Ovary (tissue), 9 donors: ENCODE measurements around the gene JAG2. TPM values are rescaled to one million over a fixed set of nuclear protein-coding genes. Genes with fewer than 3 reads are reported as not detected.

Experiments
- DNase-seq, 5 donors: peaks; one replicate each; pipeline ENCODE4 v3.0.0-alpha.2; 2019 to 2020
- H3K27ac ChIP-seq, 2 donors: fragments of 200-600 bp; one replicate each; pipeline versions ENCODE4 v1.5.1 to v1.8.0; 2019 to 2022
- H3K27me3 ChIP-seq: fragments of 200-600 bp; one replicate; pipeline ENCODE4 v1.8.0; 2022
- H3K36me3 ChIP-seq: fragments of 200-600 bp; sonication (generic); one replicate; pipeline ENCODE4 v1.5.1; 2019
- H3K4me1 ChIP-seq: one replicate; pipeline ENCODE4 v1.8.1; 2013; ENCODE audit warnings: mild to moderate bottlenecking, moderate library complexity; ENCODE audit not compliant: insufficient read depth
- H3K4me3 ChIP-seq: fragments of 200-600 bp; sonication (generic); one replicate; pipeline ENCODE4 v1.5.1; 2017
- H3K9me3 ChIP-seq, 2 donors: fragments of 200-600 bp in 1 of 2; sonication (generic) in 1 of 2; one replicate each; pipeline versions ENCODE4 v1.5.1 to v1.8.1; 2013 to 2019; ENCODE audit warnings: mild to moderate bottlenecking in 1 of 2, moderate library complexity in 1 of 2
- CTCF ChIP-seq, 3 donors: fragments of 450-650 bp in 2 of 3; fragments of 200-600 bp in 1 of 3; IDR thresholded peaks; one replicate each; pipeline versions ENCODE4 v1.5.1 to v1.8.0; 2016 to 2022; ENCODE audit warnings: antibody characterized with exemption in 3 of 3, mild to moderate bottlenecking in 1 of 3
- EP300 ChIP-seq: sonication (generic); formaldehyde crosslinking; IDR thresholded peaks from one replicate; pipeline ENCODE4 v1.6.1; 2017; ENCODE audit warnings: antibody characterized with exemption
- POLR2A ChIP-seq: fragments of 450-650 bp; IDR thresholded peaks from one replicate; pipeline ENCODE4 v1.6.1; 2017; ENCODE audit warnings: antibody characterized with exemption, mild to moderate bottlenecking, moderate library complexity
- WGBS, 3 donors: extraction: QIAGEN DNeasy Blood & Tissue Kit in 1 of 3; methylation state at CpG; one replicate each; pipeline versions ENCODE4 v1.1.5 to v1.1.7; 2013 to 2017; 5-methylcytosine and 5-hydroxymethylcytosine counted together
- intact Hi-C, 4 donors: fragments of 100-400 bp; cut with DNase I; formaldehyde crosslinking; loops; one replicate each; pipeline versions ENCODE4 v1.11.0 to v1.15.1; 2022 to 2023
- polyA plus RNA-seq, 2 donors: library from polyadenylated mRNA; stranded (reverse); fragments of 200-250 nt in 1 of 2; fragments of 350-450 nt in 1 of 2; fragmentation: Illumina TruSeq in 1 of 2; extraction: RNeasy Lipid Tissue Mini Kit (QIAGEN cat#74804) in 1 of 2; gene quantifications; one replicate each; pipeline ENCODE4 v1.2.3, GENCODE V29; 2013 to 2014
- total RNA-seq, 7 donors: library from RNA; depleted of rRNA in 2 of 7; stranded (reverse); fragments of >200 nt in 2 of 7; fragmentation: NEBNext Ultra II Directional in 3 of 7; extraction: Animal tissue kit (Norgen Biotek cat#: 25700) in 3 of 7; gene quantifications; one replicate each; pipeline versions ENCODE4 v1.1.0 to v1.2.4, GENCODE V29; 2016 to 2023
- donor health status: DM: no; HTN: no; CAD: no; lungs with moderate emphysema.
- donor health status: DM: no; HTN: no; CAD: no.
- donor health status: Bipolar disorder and iron deficiency.
- donor health status: DM: yes; HTN: yes; CAD: no.
- donor health status: DM: no; HTN: no; CAD: no.
- donor health status: DM: yes; HTN: yes; CAD: no.

JAG2 gene
- total and polyA plus RNA-seq, 9 donors = 0.78 to 10.2 (median 6.5) TPM

DNA sequence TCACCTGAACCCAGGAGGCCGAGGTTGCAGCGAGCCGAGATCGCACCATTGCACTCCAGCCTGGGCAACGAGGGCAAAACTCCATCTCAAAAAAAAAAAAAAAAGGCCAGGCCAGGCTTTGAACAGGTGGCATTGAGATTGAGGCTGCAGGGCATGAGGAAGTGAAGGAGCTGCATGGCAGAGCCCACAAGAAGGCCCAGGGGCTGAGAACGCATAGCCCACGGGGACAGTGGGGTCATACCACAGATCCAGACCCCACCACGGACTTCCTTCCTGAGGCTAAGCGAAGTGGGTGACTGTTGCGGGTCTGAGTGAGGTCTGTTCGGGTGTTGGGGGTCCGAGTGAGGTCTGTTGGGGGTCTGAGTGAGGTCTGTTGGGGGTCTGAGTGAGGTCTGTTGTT lies 7.8 kb downstream of the JAG2 start:
- no peaks in the 10 kb centered on the region for H3K4me1 ChIP-seq

DNA sequence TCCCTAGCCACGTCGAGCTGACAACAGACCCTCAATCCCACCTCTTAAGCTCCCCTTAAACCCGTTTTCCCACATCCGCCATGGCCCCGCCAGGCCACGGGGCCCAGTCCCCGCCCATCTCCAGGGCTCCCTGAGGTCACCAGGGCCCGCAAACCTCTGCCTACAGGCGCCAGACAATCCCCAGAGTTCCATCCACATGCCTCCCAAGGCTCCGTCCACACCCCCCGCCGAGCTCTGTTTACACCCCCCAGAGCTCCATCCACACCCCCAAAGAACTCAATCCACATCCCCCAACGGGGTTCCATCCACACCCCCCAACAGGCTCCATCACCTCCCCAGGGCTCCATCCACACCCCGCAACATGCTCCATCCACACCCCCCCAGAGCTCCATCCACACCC lies 9.2 kb downstream of the JAG2 start:
- H3K4me1 ChIP-seq = no peaks in the 10 kb centered on the region
- DNase-seq = no peak
- no peaks in the 10 kb centered on the region for H3K9me3 ChIP-seq
- TF ChIP-seq CTCF (IDR thresholded peaks at IDR 0.05) = no peak
- no peak for TF ChIP-seq EP300
- TF ChIP-seq POLR2A = no peak
- H3K27me3 ChIP-seq = no peaks in the 10 kb centered on the region
- no peak overlapping the region for H3K4me3 ChIP-seq
- H3K36me3 ChIP-seq = no peaks in the 10 kb centered on the region
- intact Hi-C loops = no loop called here
- WGBS, 3 donors = 80 to 85% (median 84%) methylated on average over 14 of the region's 14 CpGs
- H3K27ac ChIP-seq = no peak overlapping the region

More for the DNA sequence above, 7.8 kb downstream of the JAG2 start:
- Histone ChIP-seq H3K27ac (no peak overlapping the region), H3K27me3 (no peaks in the 10 kb centered on the region), H3K36me3 (no peaks in the 10 kb centered on the region), H3K9me3 (no peaks in the 10 kb centered on the region), H3K4me3 (no peak overlapping the region)
- WGBS, 3 donors = 82 to 89% (median 86%) methylated on average over 12 of the region's 12 CpGs
- TF ChIP-seq EP300 (no peak), CTCF (IDR thresholded peaks at IDR 0.05) (no peak), POLR2A (no peak)
- intact Hi-C loops = no loop called here
- DNase-seq = no peak

DNA sequence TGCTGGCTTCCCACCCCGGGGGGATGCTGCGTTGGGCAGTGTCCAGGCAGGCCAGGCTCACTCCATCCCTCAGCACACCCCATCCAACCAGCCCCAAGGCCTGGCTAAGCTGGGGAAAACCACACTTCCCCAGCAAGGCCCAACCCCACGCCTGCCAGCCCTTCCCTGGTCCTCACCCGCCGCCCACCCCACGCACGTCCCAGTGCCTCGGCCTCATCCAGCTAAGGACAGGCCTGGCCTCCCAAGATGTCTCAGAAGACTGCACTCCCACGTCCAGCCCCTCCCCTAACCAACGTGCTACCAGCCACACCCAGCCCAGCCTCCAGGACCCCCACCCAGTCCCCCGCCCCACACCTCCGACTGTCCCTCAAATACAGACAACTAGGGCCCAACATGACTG lies 9.8 kb downstream of the JAG2 start:
- intact Hi-C loops = no loop called here
- DNase-seq = no peak
- no peak for TF ChIP-seq POLR2A
- no peak for TF ChIP-seq EP300
- TF ChIP-seq CTCF (IDR thresholded peaks at IDR 0.05) = no peak
- H3K27ac ChIP-seq = no peak overlapping the region
- no peaks in the 10 kb centered on the region for H3K27me3 ChIP-seq
- 70 to 74% (median 72%) methylated on average over 12 of the region's 12 CpGs for WGBS, 3 donors
- H3K4me1 ChIP-seq = no peaks in the 10 kb centered on the region
- H3K4me3 ChIP-seq = no peak overlapping the region
- H3K9me3 ChIP-seq = no peaks in the 10 kb centered on the region
- H3K36me3 ChIP-seq = no peaks in the 10 kb centered on the region

GRCh38 chr14:105157872-105158271 lies 10.7 kb downstream of the JAG2 start:
- Histone ChIP-seq H3K27ac (no peak overlapping the region), H3K36me3 (no peaks in the 10 kb centered on the region), H3K9me3 (no peaks in the 10 kb centered on the region), H3K27me3 (no peaks in the 10 kb centered on the region), H3K4me3 (no peak overlapping the region), H3K4me1 (no peaks in the 10 kb centered on the region)
- intact Hi-C loops = no loop called here
- TF ChIP-seq POLR2A (no peak), CTCF (IDR thresholded peaks at IDR 0.05) (no peak), EP300 (no peak)
- WGBS, 3 donors = 87 to 88% (median 88%) methylated on average over 14 to 15 of the region's 15 CpGs
- DNase-seq = no peak
